DND-41 (cell line): ENCODE results near the gene SNAP47.
"Not testable (repeated sequence)": the region's sequence is repeated elsewhere in the genome, so short reads cannot be mapped to it uniquely, and the experiment has no call there.

Experiments used
- ATAC-seq: fragments of 200-7000 bp; cut with Tn5 transposase; 3 replicates; pipeline ENCODE4 v1.9.1; 2021; ENCODE audit warnings: low read depth; ENCODE audit not compliant: insufficient read depth
- DNase-seq: peaks from one replicate; pipeline ENCODE4 v3.0.0-alpha.2; 2020
- H2AFZ ChIP-seq: 2 replicates; pipeline ENCODE4 v1.6.0; 2012; ENCODE audit warnings: low read depth, low read length
- H3K27ac ChIP-seq: 2 replicates; pipeline ENCODE4 v1.5.1; 2012; ENCODE audit warnings: low read length, inconsistent platforms
- H3K27me3 ChIP-seq: fragments of 200-600 bp; sonication (generic); 2 replicates; pipeline ENCODE4 v1.6.0; 2012; ENCODE audit warnings: low read length, mild to moderate bottlenecking, inconsistent platforms; ENCODE audit not compliant: insufficient read depth, poor library complexity
- H3K36me3 ChIP-seq: 2 replicates; pipeline ENCODE4 v1.5.1; 2012; ENCODE audit warnings: low read length, inconsistent platforms; ENCODE audit not compliant: insufficient read depth
- H3K4me1 ChIP-seq: 2 replicates; pipeline ENCODE4 v1.5.1; 2012; ENCODE audit warnings: mild to moderate bottlenecking, low read length; ENCODE audit not compliant: insufficient read depth
- H3K4me2 ChIP-seq: 2 replicates; pipeline ENCODE4 v1.6.0; 2012; ENCODE audit warnings: mild to moderate bottlenecking, moderate library complexity, low read length, inconsistent platforms; ENCODE audit not compliant: insufficient read depth
- H3K4me3 ChIP-seq, 2 experiments: fragments of 200-600 bp in 1 of 2; shearing (Covaris generic) in 1 of 2; 2 replicates each; pipeline ENCODE4 v1.5.1; 2012 to 2016; ENCODE audit warnings: inconsistent platforms in 2 of 2, low read length in 2 of 2, mild to moderate bottlenecking in 2 of 2, low read depth in 1 of 2, moderate library complexity in 1 of 2
- H3K79me2 ChIP-seq: 2 replicates; pipeline ENCODE4 v1.6.0; 2012; ENCODE audit warnings: low read length, inconsistent platforms; ENCODE audit not compliant: insufficient read depth
- H3K9ac ChIP-seq: 2 replicates; pipeline ENCODE4 v1.6.0; 2012; ENCODE audit warnings: low read depth, mild to moderate bottlenecking, inconsistent platforms, low read length, moderate library complexity
- H3K9me3 ChIP-seq: 2 replicates; pipeline ENCODE4 v1.5.1; 2012; ENCODE audit warnings: low read length, moderate library complexity, mild to moderate bottlenecking, inconsistent platforms; ENCODE audit not compliant: insufficient read depth, severe bottlenecking
- H4K20me1 ChIP-seq: 2 replicates; pipeline ENCODE4 v1.6.0; 2012; ENCODE audit warnings: low read length; ENCODE audit not compliant: insufficient read depth
- EZH2 ChIP-seq: IDR thresholded peaks from 3 replicates; pipeline ENCODE4 v1.6.1; 2012; ENCODE audit warnings: borderline replicate concordance, low read depth, mild to moderate bottlenecking, moderate library complexity, low read length, inconsistent platforms; ENCODE audit not compliant: severe bottlenecking
- TF ChIP-seq, protein P1 (sequence below): IDR thresholded peaks from 2 replicates; pipeline ENCODE4 v1.5.1; 2012; ENCODE audit warnings: borderline replicate concordance, low read length, moderate library complexity, mild to moderate bottlenecking; ENCODE audit not compliant: poor library complexity, severe bottlenecking; ENCODE audit errors: extremely low read depth

SNAP47 gene

DNA sequence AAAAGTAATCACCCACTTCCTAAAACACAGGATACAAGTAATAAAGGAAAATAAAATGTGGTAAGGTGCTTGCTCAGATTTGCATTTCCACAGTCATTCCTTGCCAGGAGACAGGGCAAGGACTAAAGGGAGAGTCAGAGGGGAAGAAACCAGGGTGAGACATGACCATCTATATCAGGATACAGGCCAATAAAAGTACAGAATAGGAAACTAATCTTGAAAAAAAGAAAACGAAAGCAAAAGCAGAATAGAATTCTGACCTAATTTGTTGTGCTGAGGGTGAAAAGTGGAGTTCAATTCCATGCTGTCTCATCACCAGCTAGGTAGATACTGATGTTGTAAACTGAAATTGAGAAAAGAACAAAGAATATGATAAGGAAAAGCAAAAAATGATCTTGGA lies 27.4 kb upstream of the SNAP47 start:
- no peak overlapping the region for H3K27ac ChIP-seq
- H2AFZ ChIP-seq: peak overlapping the region; percentile 41; the same call in 1 of the 2 replicates
- H3K36me3 ChIP-seq: no peaks in the 10 kb centered on the region
- H3K9ac ChIP-seq: no peak overlapping the region
- ATAC-seq: peak; percentile 66
- DNase-seq: no peak
- H3K27me3 ChIP-seq: no peaks in the 10 kb centered on the region
- peaks cover 3% of the 10 kb centered on the region; the same call in 1 of the 2 replicates for H3K4me1 ChIP-seq
- no peak overlapping the region for H3K4me3 ChIP-seq
- TF ChIP-seq EZH2: no peak
- TF ChIP-seq, protein P1, sequence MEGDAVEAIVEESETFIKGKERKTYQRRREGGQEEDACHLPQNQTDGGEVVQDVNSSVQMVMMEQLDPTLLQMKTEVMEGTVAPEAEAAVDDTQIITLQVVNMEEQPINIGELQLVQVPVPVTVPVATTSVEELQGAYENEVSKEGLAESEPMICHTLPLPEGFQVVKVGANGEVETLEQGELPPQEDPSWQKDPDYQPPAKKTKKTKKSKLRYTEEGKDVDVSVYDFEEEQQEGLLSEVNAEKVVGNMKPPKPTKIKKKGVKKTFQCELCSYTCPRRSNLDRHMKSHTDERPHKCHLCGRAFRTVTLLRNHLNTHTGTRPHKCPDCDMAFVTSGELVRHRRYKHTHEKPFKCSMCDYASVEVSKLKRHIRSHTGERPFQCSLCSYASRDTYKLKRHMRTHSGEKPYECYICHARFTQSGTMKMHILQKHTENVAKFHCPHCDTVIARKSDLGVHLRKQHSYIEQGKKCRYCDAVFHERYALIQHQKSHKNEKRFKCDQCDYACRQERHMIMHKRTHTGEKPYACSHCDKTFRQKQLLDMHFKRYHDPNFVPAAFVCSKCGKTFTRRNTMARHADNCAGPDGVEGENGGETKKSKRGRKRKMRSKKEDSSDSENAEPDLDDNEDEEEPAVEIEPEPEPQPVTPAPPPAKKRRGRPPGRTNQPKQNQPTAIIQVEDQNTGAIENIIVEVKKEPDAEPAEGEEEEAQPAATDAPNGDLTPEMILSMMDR: no peak
- no peaks in the 10 kb centered on the region for H3K79me2 ChIP-seq
- H3K9me3 ChIP-seq: peaks cover 4% of the 10 kb centered on the region
- peak overlapping the region; percentile 35; the same call in 1 of the 2 replicates for H3K4me2 ChIP-seq
- no peaks in the 10 kb centered on the region for H4K20me1 ChIP-seq

DNA sequence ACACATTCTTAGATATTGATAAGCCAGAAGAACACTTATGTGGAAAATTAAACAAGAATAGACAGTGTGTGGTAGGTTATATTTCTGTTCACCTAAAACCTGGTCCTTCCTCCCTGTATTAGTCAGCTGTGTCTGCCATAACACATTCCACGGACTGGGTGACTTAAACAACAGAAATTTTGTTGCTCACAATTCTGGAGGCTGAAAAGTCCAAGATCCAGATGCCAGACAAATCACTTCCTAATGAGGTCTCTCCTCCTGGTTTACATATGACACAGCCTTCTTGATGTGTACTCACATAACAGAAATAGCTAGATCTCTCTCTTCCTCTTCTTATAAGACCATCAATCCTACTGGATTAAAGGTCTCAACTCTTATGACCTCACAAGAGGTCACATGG lies 25.8 kb upstream of the SNAP47 start:
- Histone ChIP-seq H2AFZ (no peak overlapping the region), H4K20me1 (no peaks in the 10 kb centered on the region), H3K4me2 (no peak overlapping the region), H3K27ac (no peak overlapping the region), H3K4me3 (no peak overlapping the region), H3K9ac (no peak overlapping the region), H3K27me3 (no peaks in the 10 kb centered on the region), H3K36me3 (no peaks in the 10 kb centered on the region), H3K4me1 (peaks cover 3% of the 10 kb centered on the region; the same call in 1 of the 2 replicates), H3K79me2 (no peaks in the 10 kb centered on the region), H3K9me3 (peaks cover 10% of the 10 kb centered on the region)
- DNase-seq (no peak), ATAC-seq (no peak)
- TF ChIP-seq, protein P1: no peak
- no peak for TF ChIP-seq EZH2

DNA sequence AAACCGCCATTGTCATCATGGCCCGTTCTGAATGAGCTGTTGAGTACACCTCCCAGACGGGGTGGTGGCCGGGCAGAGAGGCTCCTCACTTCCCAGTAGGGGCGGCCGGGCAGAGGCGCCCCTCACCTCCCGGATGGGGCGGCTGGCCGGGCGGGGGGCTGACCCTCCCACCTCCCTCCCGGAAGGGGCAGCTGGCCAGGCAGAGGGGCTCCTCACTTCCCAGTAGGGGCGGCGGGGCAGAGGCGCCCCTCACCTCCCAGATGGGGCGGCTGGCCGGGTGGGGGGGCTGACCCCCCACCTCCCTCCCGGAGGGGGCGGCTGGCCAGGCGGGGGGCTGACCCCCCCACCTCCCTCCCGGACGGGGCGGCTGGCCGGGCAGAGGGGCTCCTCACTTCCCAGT lies 24.8 kb upstream of the SNAP47 start:
- H3K4me3 ChIP-seq, H2AFZ ChIP-seq, H3K4me2 ChIP-seq, H4K20me1 ChIP-seq, ATAC-seq, DNase-seq, H3K9ac ChIP-seq, H3K27me3 ChIP-seq, H3K36me3 ChIP-seq, H3K79me2 ChIP-seq, H3K4me1 ChIP-seq, H3K27ac ChIP-seq: not testable (repeated sequence)
- peaks cover 10% of the 10 kb centered on the region for H3K9me3 ChIP-seq

- H3K36me3 ChIP-seq: no peaks in the 10 kb centered on the region
- no peaks in the 10 kb centered on the region for H3K27me3 ChIP-seq
- TF ChIP-seq, protein P1: no peak
- no peak for TF ChIP-seq EZH2
- no peak for ATAC-seq
- no peak overlapping the region for H3K4me3 ChIP-seq
- no peaks in the 10 kb centered on the region for H3K79me2 ChIP-seq
- H3K4me1 ChIP-seq: peaks cover 3% of the 10 kb centered on the region; the same call in 1 of the 2 replicates
- H3K4me2 ChIP-seq: no peak overlapping the region
- DNase-seq: no peak
- H3K9ac ChIP-seq: no peak overlapping the region
- H2AFZ ChIP-seq: no peak overlapping the region
- H4K20me1 ChIP-seq: no peaks in the 10 kb centered on the region
- peaks cover 10% of the 10 kb centered on the region for H3K9me3 ChIP-seq
- no peak overlapping the region for H3K27ac ChIP-seq
Observed at GRCh38 chr1:227712648-227713047, 22.6 kb upstream of the SNAP47 start.
